Omental fat pad (tissue), 4 donors: ENCODE results near the gene KIF1C. TPM values are rescaled to one million over a fixed set of nuclear protein-coding genes. Genes with fewer than 3 reads are reported as not detected.

Experiments
- ATAC-seq: fragments of 150-250 bp; one replicate; pipeline ENCODE4 v1.9.1; 2016; ENCODE audit warnings: mild to moderate bottlenecking, moderate library complexity; ENCODE audit not compliant: low FRiP score
- DNase-seq: peaks from one replicate; pipeline ENCODE4 v3.0.0-alpha.2; 2019; ENCODE audit warnings: low spot score
- total RNA-seq, 4 donors: library from RNA; depleted of rRNA; stranded (reverse); fragments of >200 nt; gene quantifications; one replicate each; pipeline ENCODE4 v1.1.0, GENCODE V29; 2016
- TF ChIP-seq, protein P1 (sequence below), 3 donors: fragments of 450-650 bp; IDR thresholded peaks; one replicate each; pipeline ENCODE4 v1.5.1; 2016 to 2017; ENCODE audit warnings: antibody characterized with exemption in 3 of 3, mild to moderate bottlenecking in 3 of 3, moderate library complexity in 2 of 3

KIF1C gene
- total RNA-seq, 4 donors from 2014 or later, result 64.5 to 92.5 (median 76.4) TPM

DNA sequence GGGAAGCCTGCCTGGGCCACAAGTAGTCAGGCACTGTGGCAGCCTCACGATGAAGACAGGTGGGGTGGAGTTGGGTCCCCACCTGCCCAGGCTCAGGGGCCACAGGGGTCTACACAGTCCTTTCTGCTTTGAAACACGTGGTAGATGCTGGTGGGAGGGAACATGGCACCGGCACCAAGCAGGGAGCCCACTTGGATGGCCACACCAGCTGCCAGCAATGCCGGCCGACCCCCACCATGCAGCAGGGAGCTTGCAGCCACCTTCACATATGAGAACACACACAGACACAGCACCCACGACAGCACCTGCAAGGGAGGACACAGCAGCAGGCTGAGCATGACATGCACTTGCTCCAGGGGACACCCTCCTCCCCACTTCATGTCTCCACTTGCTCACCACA lies 35.1 kb downstream of the KIF1C start:
- no peak for ATAC-seq
- no peak for DNase-seq
- TF ChIP-seq, protein P1, sequence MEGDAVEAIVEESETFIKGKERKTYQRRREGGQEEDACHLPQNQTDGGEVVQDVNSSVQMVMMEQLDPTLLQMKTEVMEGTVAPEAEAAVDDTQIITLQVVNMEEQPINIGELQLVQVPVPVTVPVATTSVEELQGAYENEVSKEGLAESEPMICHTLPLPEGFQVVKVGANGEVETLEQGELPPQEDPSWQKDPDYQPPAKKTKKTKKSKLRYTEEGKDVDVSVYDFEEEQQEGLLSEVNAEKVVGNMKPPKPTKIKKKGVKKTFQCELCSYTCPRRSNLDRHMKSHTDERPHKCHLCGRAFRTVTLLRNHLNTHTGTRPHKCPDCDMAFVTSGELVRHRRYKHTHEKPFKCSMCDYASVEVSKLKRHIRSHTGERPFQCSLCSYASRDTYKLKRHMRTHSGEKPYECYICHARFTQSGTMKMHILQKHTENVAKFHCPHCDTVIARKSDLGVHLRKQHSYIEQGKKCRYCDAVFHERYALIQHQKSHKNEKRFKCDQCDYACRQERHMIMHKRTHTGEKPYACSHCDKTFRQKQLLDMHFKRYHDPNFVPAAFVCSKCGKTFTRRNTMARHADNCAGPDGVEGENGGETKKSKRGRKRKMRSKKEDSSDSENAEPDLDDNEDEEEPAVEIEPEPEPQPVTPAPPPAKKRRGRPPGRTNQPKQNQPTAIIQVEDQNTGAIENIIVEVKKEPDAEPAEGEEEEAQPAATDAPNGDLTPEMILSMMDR (IDR thresholded peaks at IDR 0.05), result no peak

DNA sequence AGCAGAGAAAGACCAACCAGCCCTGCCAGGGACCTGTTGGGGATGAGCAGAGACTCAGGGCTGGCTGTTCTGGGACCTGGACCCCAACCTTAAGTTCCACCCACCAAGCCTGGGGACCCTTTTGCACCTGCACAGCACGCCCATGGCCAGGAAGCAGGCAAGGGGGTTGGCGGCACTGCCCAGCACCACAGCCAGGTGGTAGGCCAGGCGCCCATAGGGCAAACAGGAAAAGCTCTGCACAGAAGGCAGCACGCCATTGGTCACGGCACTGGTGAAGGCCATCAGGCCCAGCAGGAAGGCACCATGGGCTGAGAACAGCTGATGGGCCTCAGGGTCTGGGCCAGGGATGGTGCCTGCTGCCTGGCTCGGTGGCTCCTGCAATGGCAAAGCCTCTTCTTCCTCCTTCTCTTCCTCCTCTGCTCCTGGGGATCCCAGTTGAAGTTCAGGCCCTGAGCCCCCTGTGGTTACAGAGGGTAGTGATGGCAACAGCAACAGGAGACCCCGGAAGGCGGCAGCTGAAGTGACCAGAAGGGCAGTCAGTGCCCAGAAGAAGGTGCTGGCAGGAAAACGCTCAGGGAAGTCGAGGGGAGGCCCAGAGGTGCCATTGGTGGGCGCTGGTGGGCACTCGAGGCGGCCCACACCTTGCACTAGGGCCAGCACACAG lies 35.7 kb downstream of the KIF1C start:
- TF ChIP-seq, protein P1 (IDR thresholded peaks at IDR 0.05), result no peak
- DNase-seq, result no peak
- ATAC-seq, result no peak

DNA sequence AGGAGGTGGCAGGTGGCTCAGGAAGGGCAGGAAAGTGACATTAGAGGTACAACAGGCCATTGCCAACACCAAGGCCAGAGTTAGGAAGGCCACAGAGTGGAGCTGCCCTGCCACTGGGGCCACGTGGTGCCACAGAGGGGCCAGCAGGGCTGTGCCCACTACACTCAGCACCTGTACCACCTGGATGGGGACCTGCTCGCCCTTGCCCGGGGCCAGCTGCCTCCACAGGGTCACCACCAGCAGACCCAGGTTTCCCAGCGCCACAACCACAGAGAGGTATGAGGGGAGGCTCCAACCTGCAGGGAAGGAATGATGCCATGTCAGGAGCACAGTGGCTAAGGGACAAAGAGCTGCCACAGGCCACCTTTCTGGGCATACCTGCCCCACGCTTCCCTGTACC lies 36.3 kb downstream of the KIF1C start:
- TF ChIP-seq, protein P1 (IDR thresholded peaks at IDR 0.05), result no peak
- no peak for DNase-seq
- ATAC-seq, result no peak

DNA sequence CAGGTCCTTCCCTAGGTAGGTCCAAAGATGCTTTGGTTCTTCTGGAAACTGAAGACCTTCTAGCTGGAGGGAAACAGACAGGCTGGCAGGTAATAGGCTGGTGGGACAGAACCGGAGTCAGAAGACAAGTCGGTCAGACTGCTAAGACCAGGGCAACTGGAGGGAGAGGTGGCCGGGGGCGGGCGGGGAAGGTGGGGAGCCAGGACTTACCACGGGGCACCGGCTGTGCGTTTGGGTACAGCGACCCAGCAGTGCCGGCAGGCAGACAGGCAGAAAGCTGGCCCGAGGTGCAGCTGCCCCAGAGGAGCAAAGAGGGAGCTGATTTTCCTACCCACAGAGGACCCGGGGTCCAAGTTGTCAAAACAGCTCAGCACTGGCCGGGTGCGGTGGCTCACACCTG lies 36.9 kb downstream of the KIF1C start:
- DNase-seq, result no peak
- TF ChIP-seq, protein P1 (IDR thresholded peaks at IDR 0.05), result no peak
- no peak for ATAC-seq

DNA sequence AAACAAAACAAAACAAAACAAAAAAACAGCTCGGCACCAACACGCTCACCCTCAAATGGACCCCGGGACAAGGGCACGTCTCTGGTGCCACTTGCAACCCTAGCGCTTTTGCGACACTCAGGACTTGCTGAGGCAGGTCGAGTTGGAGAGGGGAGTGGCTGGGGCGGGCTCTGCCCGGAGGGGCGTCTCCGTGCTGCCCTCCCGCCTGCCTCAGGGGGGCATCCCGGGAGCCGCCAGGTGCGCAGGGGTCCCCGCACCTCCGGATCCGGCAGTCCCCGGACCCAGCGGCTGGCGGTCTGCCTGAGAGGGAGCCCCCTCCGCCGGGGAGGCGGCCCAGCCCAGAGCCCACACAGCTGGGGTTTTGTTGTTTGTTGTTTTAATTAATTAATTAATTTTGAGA lies 37.6 kb downstream of the KIF1C start, which contains the start of gene SLC52A1:
Gene SLC52A1, minus strand, starts transcription at position 112 of the 400 bp plus-strand sequence. CDS start 820 bp downstream, outside the sequence.
- TF ChIP-seq, protein P1 (IDR thresholded peaks at IDR 0.05), result no peak
- ATAC-seq (no peak), DNase-seq (no peak)

DNA sequence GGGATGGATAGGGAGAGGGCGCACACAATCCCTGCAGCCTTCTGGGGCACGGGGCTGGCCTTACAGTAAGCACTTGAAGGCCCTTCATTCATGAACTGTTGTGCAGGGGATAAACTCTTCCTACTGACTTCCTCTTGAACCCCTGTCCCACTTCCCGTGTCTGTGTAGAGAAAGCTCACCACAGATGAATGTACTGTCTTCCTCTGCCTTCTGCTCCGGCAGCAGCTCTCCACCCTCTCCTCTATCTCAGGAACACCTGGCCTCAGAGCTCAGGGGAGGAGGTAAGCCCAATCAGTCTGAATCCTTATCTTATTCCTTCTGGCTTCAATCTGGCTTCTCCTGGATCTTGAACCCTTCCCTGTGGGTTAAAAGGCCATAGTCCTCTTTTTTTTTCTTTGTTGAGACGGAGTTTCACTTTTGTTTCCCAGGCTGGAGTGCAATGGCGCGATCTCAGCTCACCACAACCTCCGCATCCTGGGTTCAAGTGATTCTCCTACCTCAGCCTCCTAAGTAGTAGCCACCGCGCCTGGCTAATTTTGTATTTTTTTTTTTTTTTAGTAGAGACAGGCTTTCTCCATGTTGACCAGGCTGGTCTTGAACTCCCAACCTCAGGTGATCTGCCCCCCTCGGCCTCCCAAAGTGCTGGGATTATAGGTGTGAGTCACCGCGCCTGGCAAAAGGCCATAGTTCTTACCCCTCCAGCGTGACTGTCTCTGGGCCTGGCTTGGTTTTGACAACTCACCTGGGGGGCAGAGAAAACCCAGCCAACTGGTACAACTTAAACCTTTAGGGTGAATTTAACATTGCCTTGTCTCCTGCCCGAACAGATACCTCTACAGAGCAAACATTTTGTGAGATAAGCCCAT lies 44.6 kb downstream of the KIF1C start:
- ATAC-seq (no peak), DNase-seq (no peak)
- TF ChIP-seq, protein P1 (IDR thresholded peaks at IDR 0.05), result no peak
